Neuronal stem cell (in vitro differentiated cells): ENCODE data around the gene IRX3.
A peak's percentile ranks its signal among the peaks of the same experiment; 100 is the strongest.
"Not testable (repeated sequence)": the region's sequence is repeated elsewhere in the genome, so short reads cannot be mapped to it uniquely, and the experiment has no call there.

Source experiments
- DNase-seq: peaks from one replicate; pipeline ENCODE4 v3.0.0-alpha.2; 2013; ENCODE audit warnings: low spot score
- H2AFZ ChIP-seq: one replicate; pipeline ENCODE4 v1.6.1; 2013; ENCODE audit warnings: mild to moderate bottlenecking, low read length, inconsistent platforms
- H2AK5ac ChIP-seq: 2 replicates; pipeline ENCODE4 v1.6.1; 2013; ENCODE audit warnings: low read depth, mild to moderate bottlenecking, inconsistent platforms, low read length, moderate library complexity, mixed read lengths
- H2BK120ac ChIP-seq: 2 replicates; pipeline ENCODE4 v1.6.1; 2013; ENCODE audit warnings: low read depth, mild to moderate bottlenecking, inconsistent platforms, low read length, moderate library complexity, mixed read lengths
- H2BK12ac ChIP-seq: one replicate; pipeline ENCODE4 v1.6.1; 2013; ENCODE audit warnings: low read length, inconsistent platforms
- H2BK15ac ChIP-seq: 2 replicates; pipeline ENCODE4 v1.6.1; 2013; ENCODE audit warnings: mild to moderate bottlenecking, low read length, inconsistent platforms, mixed read lengths
- H2BK5ac ChIP-seq: one replicate; pipeline ENCODE4 v1.6.1; 2013; ENCODE audit warnings: inconsistent platforms, mild to moderate bottlenecking, low read length, moderate library complexity
- H3K14ac ChIP-seq: one replicate; pipeline ENCODE4 v1.6.1; 2013; ENCODE audit warnings: low read length, inconsistent platforms
- H3K18ac ChIP-seq: 2 replicates; pipeline ENCODE4 v1.6.1; 2013; ENCODE audit warnings: low read length, inconsistent platforms
- H3K23ac ChIP-seq: 2 replicates; pipeline ENCODE4 v1.6.1; 2013; ENCODE audit warnings: low read depth, mild to moderate bottlenecking, mixed read lengths, low read length, inconsistent platforms; ENCODE audit not compliant: poor library complexity
- H3K27ac ChIP-seq: replicated peaks from 3 replicates; pipeline ENCODE4 v1.5.1; 2013; ENCODE audit warnings: low read length, inconsistent platforms
- H3K27me3 ChIP-seq, 3 experiments: 2 replicates each; pipeline ENCODE4 v1.6.1; 2013; ENCODE audit warnings: low read length in 3 of 3, mild to moderate bottlenecking in 2 of 3, inconsistent platforms in 1 of 3, low read depth in 1 of 3, mixed read lengths in 1 of 3, moderate library complexity in 1 of 3; ENCODE audit not compliant: control insufficient read depth in 3 of 3, insufficient read depth in 3 of 3
- H3K36me3 ChIP-seq, 2 donors: replicated peaks in 1 of 2; 2 replicates each; pipeline ENCODE4 v1.6.1; 2013; ENCODE audit warnings: low read length in 2 of 2; ENCODE audit not compliant: control insufficient read depth in 2 of 2, insufficient read depth in 2 of 2
- H3K4ac ChIP-seq: 2 replicates; pipeline ENCODE4 v1.6.1; 2013; ENCODE audit warnings: inconsistent platforms, mild to moderate bottlenecking, low read length, moderate library complexity
- H3K4me1 ChIP-seq, 2 donors: 1 replicate in 1 of 2; 2 replicates in 1 of 2; pipeline ENCODE4 v1.6.1; 2013; ENCODE audit warnings: low read length in 2 of 2, low read depth in 1 of 2; ENCODE audit not compliant: control insufficient read depth in 2 of 2, insufficient read depth in 1 of 2
- H3K4me2 ChIP-seq: one replicate; pipeline ENCODE4 v1.6.1; 2013; ENCODE audit warnings: mild to moderate bottlenecking, low read length, inconsistent platforms; ENCODE audit not compliant: insufficient read depth, poor library complexity, severe bottlenecking
- H3K4me3 ChIP-seq, 2 donors: 2 replicates each; pipeline ENCODE4 v1.5.1; 2013; ENCODE audit warnings: low read length in 2 of 2, mild to moderate bottlenecking in 2 of 2, inconsistent platforms in 1 of 2, moderate library complexity in 1 of 2
- H3K79me1 ChIP-seq: one replicate; pipeline ENCODE4 v1.6.1; 2013; ENCODE audit warnings: low read depth, mild to moderate bottlenecking, inconsistent platforms, low read length, moderate library complexity
- H3K9ac ChIP-seq: one replicate; pipeline ENCODE4 v1.6.1; 2013; ENCODE audit warnings: mild to moderate bottlenecking, low read depth, low read length, inconsistent platforms; ENCODE audit not compliant: poor library complexity
- H3K9me3 ChIP-seq, 2 donors: replicated peaks in 1 of 2; 2 replicates each; pipeline versions ENCODE3 to v1.6.1; 2013; ENCODE audit warnings: low read length in 2 of 2, mild to moderate bottlenecking in 2 of 2, inconsistent platforms in 1 of 2, low read depth in 1 of 2, mixed read lengths in 1 of 2, moderate library complexity in 1 of 2; ENCODE audit not compliant: control insufficient read depth in 2 of 2, insufficient read depth in 1 of 2
- H4K8ac ChIP-seq: one replicate; pipeline ENCODE4 v1.6.1; 2013; ENCODE audit warnings: low read depth, mild to moderate bottlenecking, inconsistent platforms, low read length, moderate library complexity
- H4K91ac ChIP-seq: one replicate; pipeline ENCODE4 v1.6.1; 2013; ENCODE audit warnings: low read length, low read depth, mild to moderate bottlenecking, inconsistent platforms; ENCODE audit not compliant: poor library complexity
- WGBS, 2 donors: extraction: QIAGEN DNeasy Blood & Tissue Kit; methylation state at CpG; one replicate each; pipeline ENCODE4 v1.1.7; 2013; ENCODE audit warnings: missing lambda C conversion rate in 2 of 2, mixed read lengths in 1 of 2; ENCODE audit not compliant: insufficient read length in 2 of 2, insufficient replicate concordance in 1 of 2; ENCODE audit errors: extremely low coverage in 2 of 2; 5-methylcytosine and 5-hydroxymethylcytosine counted together

The IRX3 gene

GRCh38 chr16:54248863-54249710 lies 37.5 kb downstream of the IRX3 start:
- Histone ChIP-seq H2BK12ac (no peak overlapping the region), H3K27ac (no peak overlapping the region), H3K9ac (no peak overlapping the region), H3K14ac (no peak overlapping the region), H3K23ac (no peak overlapping the region), H2BK120ac (no peak overlapping the region), H2BK15ac (no peak overlapping the region), H2BK5ac (no peak overlapping the region), H3K18ac (peak overlapping the region; percentile 15), H4K91ac (no peak overlapping the region), H4K8ac (no peak overlapping the region), H3K4me3 (no peak overlapping the region), H3K36me3 (no peaks in the 10 kb centered on the region), H2AFZ (peak overlapping the region; percentile 43), H3K4me1 (no peaks in the 10 kb centered on the region), H3K79me1 (no peaks in the 10 kb centered on the region), H3K9me3 (peaks cover 0 to 4% of the 10 kb centered on the region in 2 donors), H3K4me2 (no peak overlapping the region), H3K27me3 (peaks cover 0 to 9% (median 0%) of the 10 kb centered on the region in 3 experiments), H2AK5ac (no peak overlapping the region), H3K4ac (no peak overlapping the region)
- no peak for DNase-seq
- no CpG with 5 or more reads among the region's 7 CpGs for WGBS, 2 donors

- not testable (repeated sequence) for H3K9me3 ChIP-seq, H2BK15ac ChIP-seq, H2BK120ac ChIP-seq, H3K23ac ChIP-seq, H3K4me2 ChIP-seq, H3K27ac ChIP-seq, H3K9ac ChIP-seq, H4K8ac ChIP-seq, H3K4me3 ChIP-seq, H3K36me3 ChIP-seq, H4K91ac ChIP-seq, H3K4ac ChIP-seq, H3K4me1 ChIP-seq, DNase-seq, H3K14ac ChIP-seq, H3K18ac ChIP-seq, H2AK5ac ChIP-seq, H2BK5ac ChIP-seq, H3K79me1 ChIP-seq, H2AFZ ChIP-seq, H3K27me3 ChIP-seq, H2BK12ac ChIP-seq
- no CpG with 5 or more reads among the region's 2 CpGs for WGBS, 2 donors
Measured at GRCh38 chr16:54247705-54248104, 38.9 kb downstream of the IRX3 start.

GRCh38 chr16:54246454-54246821 lies 40.1 kb downstream of the IRX3 start:
- no peak overlapping the region for H3K14ac ChIP-seq
- peak overlapping the region; percentile 16 for H2BK12ac ChIP-seq
- H4K91ac ChIP-seq: no peak overlapping the region
- H2AFZ ChIP-seq: no peak overlapping the region
- H3K79me1 ChIP-seq: no peaks in the 10 kb centered on the region
- WGBS, 2 donors: no CpG with 5 or more reads among the region's 4 CpGs
- H3K9ac ChIP-seq: peak overlapping the region; percentile 5
- no peak overlapping the region for H2BK120ac ChIP-seq
- no peak overlapping the region for H2BK5ac ChIP-seq
- no peaks in the 10 kb centered on the region for H3K36me3 ChIP-seq
- H3K18ac ChIP-seq: no peak overlapping the region
- no peak overlapping the region for H3K23ac ChIP-seq
- peaks cover 0 to 9% (median 0%) of the 10 kb centered on the region in 3 experiments for H3K27me3 ChIP-seq
- no peak overlapping the region for H3K4me3 ChIP-seq
- H2AK5ac ChIP-seq: no peak overlapping the region
- no peak overlapping the region for H3K4ac ChIP-seq
- H4K8ac ChIP-seq: peak overlapping the region; percentile 84
- H3K9me3 ChIP-seq: no peaks in the 10 kb centered on the region
- H3K4me2 ChIP-seq: no peak overlapping the region
- no peak for DNase-seq
- H3K27ac ChIP-seq: no peak overlapping the region
- peaks cover 2 to 4% of the 10 kb centered on the region in 2 donors for H3K4me1 ChIP-seq
- peak overlapping the region; percentile 76 for H2BK15ac ChIP-seq

DNA sequence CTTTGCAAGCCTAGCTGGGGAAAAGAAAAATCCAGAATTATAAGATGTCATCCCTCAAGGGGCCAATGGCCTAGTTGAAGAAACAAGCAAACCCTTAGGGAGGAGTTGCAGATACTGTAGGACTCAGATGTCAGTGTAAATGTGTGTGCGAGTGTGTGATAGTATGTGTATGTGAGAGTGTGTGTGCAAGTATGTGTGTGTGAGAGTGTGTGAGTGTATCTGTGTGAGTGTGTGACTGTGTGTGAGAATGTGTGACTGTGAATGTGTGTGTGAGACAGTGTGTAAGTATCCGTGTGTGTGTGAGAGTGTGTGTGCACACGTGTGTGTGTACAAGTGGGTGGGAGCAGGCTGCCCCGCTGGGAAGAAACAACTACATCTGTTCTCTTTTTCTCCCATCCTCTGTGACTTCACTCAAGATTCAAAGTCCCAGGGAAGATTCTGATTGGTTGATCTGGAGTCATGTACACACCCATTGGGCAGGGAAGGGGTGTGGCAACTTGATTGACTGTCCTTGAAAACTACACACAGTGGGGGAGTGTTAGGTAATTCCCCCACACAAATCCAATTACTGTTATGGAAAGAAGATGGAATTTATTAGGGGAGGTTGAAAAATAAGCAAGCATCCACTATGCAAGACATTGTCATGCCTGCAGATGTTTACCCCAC lies 40.7 kb downstream of the IRX3 start:
- Histone ChIP-seq H2BK120ac (no peak overlapping the region), H3K4me2 (no peak overlapping the region), H3K36me3 (no peaks in the 10 kb centered on the region), H3K9ac (no peak overlapping the region), H2BK12ac (no peak overlapping the region), H3K27ac (no peak overlapping the region), H3K14ac (no peak overlapping the region), H3K79me1 (no peaks in the 10 kb centered on the region), H3K27me3 (peaks cover 0 to 9% (median 0%) of the 10 kb centered on the region in 3 experiments), H2AFZ (no peak overlapping the region), H3K4me1 (peaks cover 2 to 4% of the 10 kb centered on the region in 2 donors), H3K4me3 (no peak overlapping the region), H3K9me3 (no peaks in the 10 kb centered on the region), H3K18ac (no peak overlapping the region), H4K91ac (no peak overlapping the region), H3K23ac (no peak overlapping the region), H2AK5ac (no peak overlapping the region), H3K4ac (no peak overlapping the region), H2BK5ac (no peak overlapping the region), H4K8ac (no peak overlapping the region), H2BK15ac (no peak overlapping the region)
- WGBS, 2 donors: 100% methylated on average over 1 of the region's 4 CpGs; no CpG with 5 or more reads in 1 of the 2 donors
- no peak for DNase-seq
